ENCODE results near the gene POLA1.

The POLA1 gene

DNA sequence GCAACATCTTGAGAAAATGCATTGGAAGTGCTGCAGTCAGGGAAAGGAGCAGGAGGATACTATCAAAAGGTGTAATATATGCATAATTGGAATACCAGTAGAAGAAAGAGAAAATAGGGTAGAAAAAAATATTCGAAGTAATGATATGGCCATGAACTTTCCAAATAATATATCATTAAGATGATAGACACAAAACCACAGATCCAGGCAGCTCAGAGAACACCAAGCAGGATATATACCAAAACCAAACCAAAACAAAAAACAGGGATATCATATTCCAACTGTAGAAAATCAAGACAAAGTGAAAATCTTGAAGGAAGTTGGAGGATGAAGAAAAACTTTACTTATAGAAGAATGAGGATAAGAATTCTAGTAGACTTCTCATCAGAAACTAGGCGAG, 9.7 kb upstream of the POLA1 start:
- DNase-seq (ENCODE audit: low read depth in 3 of 3, low spot score in 1 of 3), result no peak

DNA sequence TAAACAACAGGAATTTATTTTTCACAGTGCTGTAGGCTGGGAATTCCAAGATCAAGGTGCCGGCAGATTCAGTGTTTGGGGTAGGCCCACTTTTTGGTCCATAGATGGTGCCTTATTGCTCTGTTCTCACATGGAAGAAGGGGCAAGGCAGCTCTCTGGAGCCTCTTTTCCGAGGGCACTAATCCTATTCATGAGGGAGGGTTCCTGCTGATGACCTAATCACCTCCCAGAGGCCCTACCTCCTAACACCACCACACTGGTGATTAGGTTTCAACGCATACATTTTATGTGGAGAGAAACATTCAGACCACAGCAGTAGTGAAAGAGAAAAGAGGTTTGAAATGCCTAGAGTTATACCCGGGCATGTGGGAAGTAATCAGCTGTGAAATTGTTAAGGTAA, 1.4 kb upstream of the POLA1 start:
- DNase-seq (ENCODE audit: low read depth in 3 of 3, low spot score in 1 of 3), result no peak

DNA sequence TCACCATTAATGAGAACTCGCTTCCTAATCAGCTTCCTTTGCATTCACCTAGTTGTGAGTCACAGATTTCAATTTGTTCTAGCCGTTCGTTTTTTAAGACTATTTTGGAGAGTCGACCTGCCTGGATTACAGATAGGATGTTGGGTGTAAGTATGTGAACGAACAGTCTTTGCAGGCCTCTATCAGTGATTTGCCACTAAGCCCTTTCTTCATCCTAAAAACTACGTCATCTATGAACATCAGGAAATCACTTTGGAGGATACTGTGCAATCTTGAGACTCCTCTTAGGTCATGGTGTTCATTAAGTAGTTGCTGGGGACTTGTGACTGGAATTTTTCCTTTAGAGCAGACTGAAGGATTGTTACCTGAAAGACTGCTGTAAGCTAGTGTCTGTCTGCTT, 1.1 kb downstream of the POLA1 start:
- no peak for DNase-seq (ENCODE audit: low read depth in 3 of 3, low spot score in 1 of 3)

DNA sequence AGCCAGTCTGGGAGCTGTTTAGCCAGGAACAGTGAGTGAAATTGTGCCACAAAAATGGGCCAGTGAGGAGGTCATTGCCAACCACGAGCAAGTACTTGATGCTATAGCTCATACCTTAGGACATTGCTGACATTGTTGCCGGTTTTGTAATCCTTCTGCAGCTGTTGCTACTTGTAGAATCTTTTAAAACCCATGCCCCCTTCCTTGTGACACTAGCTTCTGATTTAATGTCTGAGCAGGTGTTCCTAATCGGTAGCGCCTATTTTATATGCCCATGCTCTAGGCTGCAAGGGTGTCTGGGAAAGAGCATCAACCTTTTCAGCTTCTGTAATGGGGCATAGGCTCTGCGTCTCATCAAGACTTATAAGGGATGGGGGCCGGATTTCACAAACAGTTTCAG, 2.6 kb downstream of the POLA1 start:
- no peak for DNase-seq (ENCODE audit: low read depth in 3 of 3, low spot score in 1 of 3)

DNA sequence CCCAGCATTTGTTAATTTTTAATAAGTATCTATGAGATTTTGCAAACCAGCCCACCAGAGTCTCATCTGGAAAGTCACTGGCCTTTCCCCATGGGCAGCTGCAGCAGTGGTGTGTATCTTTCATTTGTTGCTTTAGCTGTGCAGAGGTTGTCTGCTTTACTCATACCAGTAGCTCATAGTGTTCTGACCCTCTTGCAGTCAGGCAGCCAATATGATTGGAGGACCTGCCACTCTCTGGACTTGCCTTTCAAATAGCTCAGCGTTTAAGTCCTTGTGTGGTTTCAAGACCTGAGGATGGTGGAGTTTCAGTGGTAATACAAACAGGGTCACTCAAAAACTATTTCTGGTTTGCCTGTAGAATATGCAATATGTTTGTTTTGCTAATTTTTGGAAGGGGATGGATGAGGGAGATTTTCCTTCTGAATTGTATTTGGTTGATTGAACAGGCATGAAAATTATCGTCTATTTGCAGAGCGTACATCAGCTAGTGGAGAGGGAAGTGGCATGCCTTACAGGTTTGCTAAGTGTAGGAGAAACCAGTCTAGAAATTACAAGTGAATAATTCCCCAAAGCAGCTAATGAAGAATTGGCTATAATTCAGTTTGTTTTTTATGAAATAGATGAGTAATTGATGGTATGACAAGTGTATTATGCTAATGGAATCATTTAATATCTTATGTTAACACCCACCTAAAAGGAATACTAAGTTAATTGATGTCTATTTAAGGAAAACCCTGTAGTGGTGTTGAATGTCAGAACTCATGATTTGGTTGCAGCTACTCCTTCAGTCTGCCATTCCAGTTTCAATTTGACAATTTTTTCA, 8.9 kb downstream of the POLA1 start:
- DNase-seq (ENCODE audit: low read depth in 3 of 3, low spot score in 1 of 3), result no peak

DNA sequence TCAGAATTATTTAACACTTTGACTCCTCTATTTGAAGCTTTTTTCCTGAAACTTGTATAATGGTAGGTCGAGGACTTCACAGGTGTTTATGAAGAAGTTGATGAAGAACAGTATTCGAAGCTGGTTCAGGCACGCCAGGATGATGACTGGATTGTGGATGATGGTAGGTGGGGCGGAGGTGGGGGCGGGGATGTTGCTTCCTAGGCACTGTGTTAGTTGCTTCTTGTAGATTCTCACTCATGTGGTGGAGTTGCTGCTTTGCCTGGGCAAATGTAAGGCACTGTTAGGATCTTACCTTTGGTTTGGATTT, 9.4 kb downstream of the POLA1 start:
- DNase-seq (ENCODE audit: low read depth in 3 of 3, low spot score in 1 of 3), result peak in 1 of 3 donors; percentile 1

DNA sequence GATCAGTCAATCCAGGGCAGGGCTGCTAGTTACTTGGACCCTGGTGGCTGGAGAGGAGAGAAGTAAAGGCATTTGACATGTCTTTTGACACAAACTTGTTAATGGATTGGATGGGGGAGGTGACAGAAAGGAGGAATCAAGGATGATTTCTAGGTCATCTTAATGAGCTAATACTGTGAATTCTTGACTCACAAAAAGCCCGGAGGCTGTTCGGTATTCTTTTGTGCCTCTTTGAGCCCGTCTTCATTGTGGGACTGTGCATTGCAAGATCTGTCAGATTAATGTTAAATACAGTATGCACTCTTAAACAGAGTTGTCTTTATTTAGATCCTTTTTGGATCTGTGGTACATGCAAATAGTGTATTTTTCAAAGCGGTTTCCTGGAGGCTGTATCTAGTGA, 25.1 kb downstream of the POLA1 start:
- no peak for DNase-seq (ENCODE audit: low read depth in 3 of 3, low spot score in 1 of 3)

DNA sequence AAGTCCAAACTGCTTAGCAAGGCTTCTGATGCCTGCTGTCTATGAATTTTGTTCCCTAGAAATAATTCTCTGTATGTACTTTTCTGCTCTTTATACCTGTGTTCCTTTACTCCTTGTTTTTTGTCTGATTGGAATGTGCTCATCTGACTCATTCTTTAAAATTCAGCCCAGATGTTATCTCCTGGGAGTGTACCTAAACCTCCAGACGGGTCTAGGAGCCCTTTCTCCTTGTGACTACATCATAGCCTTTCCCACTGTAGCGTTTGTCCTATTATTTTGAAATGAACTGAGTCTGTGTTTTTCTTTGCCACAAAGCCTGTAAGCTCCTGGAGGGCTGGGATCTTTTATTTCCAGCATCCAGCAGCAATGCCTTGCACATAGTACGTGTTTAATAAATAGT, 26.3 kb downstream of the POLA1 start:
- DNase-seq (ENCODE audit: low read depth in 3 of 3, low spot score in 1 of 3), result no peak

DNA sequence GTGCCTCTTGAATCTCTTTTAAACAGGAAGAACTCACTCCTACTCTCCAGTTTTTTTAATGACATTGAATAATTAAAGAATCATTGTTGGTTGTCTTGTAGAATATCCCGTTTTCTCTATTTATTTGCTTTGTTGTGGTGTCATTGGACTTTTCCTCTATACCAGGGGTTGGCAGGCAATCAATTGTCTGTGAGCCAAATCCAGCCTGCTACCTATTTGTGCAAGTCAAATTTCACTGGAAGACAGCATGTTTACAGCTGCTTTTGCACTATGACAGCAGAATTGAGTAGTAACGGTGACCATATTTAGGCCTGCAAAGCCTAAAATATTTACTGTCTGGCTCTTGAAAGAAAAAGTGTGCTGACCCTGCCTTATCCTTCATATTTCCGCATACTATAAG, 34.8 kb downstream of the POLA1 start:
- DNase-seq (ENCODE audit: low read depth in 3 of 3, low spot score in 1 of 3), result no peak

DNA sequence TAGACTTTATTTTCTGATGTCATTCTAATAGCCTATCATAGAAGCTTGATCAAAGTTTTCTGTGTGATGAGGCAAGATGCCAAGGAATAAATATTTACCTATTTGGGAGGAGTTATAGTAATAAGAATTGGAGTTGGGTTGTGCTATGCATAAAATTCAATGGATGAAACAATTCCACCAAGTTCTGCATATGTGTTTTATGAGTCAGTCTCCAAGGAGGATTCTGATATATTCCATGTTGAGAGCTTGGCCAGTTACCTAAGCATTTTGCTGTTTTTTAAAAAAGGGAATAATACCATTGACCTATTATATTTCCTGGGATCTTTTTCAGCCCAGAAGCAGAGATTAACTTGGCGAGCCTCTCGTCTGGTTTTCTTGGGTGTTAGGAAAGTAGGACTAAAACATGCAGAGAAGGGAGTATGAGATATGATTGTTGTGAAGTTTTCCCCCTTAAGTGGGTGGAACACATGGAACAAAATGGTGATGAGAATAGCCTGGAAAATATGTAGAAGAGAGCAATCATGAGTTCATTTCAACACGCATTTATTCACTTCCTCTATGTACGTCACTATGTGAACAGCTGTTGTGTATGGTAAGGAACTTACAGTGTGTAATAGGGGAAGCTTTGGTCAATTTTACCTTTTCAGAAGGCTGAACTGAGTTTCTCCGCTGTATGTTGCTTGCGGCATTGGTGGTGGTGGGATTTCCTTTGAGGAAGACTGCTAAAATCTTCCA, 39.2 kb downstream of the POLA1 start:
- no peak for DNase-seq (ENCODE audit: low read depth in 3 of 3, low spot score in 1 of 3)

DNA sequence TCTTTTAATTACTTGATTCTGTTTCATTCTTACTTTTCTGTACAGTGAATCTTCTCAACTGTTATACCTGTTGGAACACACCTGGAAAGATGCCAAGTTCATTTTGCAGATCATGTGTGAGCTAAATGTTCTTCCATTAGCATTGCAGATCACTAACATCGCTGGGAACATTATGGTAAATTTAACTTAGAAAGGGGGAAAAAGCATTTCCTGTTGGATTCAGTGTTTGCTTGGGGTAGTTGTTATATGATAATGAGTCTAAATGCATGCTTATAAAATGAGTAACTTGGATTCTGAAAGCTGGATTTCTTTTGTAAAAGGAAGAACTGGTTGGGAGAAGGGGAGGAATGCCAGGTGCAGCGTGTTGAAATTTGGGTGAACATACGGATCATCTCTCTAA, 47.6 kb downstream of the POLA1 start:
- DNase-seq (ENCODE audit: low read depth in 3 of 3, low spot score in 1 of 3), result no peak

DNA sequence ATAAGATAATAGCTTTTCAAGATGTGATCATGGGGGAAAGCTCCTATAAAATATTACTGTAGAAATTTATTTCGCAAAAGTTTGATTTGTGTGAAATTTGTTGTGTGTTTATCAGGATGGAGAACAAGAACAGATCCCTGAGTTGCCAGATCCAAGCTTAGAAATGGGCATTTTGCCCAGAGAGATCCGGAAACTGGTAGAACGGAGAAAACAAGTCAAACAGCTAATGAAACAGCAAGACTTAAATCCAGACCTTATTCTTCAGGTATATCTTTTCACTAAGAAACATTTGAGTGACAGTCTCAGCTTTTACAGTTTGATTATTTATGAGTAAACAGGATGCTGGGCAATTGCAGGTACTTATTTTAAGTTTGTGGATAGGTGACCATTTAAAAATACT, 54.5 kb downstream of the POLA1 start:
- no peak for DNase-seq (ENCODE audit: low read depth in 3 of 3, low spot score in 1 of 3)

DNA sequence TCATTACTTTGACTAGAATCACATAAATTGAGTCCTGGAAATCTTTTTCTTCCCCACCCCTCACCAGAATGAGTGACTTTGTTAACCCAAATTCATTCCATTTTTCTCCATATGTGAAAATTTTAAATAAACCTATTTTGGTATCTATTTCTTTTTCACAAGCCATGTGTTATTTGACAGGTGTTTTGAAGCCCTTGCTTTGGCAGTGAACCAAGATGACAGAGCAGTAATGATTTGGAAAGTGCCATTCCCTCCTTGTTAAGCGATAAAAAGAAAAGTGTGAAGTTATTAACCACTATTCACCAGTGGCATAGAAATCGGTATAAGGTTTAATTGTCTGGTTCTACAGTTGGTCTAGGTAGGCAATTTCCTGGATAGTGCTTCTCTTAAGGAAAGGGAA, 66.1 kb downstream of the POLA1 start:
- no peak for DNase-seq (ENCODE audit: low read depth in 3 of 3, low spot score in 1 of 3)

DNA sequence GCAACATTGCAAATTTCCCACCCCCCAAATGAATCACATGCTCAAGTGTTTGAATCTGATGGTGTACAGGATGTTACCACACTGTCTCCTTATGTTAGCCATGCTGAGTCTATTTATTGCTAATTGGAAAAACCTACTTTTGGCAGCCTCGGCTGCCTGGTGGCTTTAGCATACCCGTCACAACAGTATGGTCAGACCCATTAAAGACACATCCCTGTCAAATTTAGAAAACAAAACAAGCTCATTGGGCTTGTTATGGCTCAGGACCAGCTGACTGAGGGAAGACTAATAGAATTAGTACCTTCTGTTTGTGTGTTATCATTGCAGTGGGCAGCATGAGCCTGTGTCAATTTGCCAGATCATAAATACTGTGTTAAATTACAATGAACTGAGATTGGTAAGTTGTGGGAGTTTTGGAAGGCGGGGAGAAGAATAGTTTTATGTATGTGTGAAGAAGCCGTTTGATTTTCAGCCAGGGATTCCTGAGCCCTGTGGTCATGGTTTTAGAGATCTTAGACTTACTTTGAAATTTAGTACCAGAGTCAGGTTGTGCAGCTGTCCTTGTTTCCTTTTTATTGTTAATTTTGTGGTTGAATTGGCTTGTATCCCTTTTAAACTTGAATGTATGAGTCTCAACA, 66.8 kb downstream of the POLA1 start:
- DNase-seq (ENCODE audit: low read depth in 3 of 3, low spot score in 1 of 3), result no peak

DNA sequence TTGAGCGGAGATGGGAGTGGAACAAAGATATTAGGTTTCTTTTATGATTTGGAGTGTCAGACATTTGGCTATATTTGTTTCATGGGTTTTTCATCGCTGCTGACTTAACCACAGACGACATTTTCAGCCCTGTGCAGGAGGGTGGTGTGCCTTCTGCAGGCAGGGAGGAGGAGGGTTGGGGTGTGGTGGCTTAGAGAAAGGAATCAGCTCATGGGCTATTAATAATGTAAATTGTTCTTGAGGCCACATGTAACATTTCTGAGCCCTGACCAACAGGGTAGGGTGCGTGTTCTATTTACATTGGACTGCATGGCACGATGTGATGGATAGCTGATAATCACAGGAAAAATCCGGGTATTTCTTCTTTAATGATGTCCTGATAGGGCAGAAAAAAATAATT, 67.6 kb downstream of the POLA1 start:
- no peak for DNase-seq (ENCODE audit: low read depth in 3 of 3, low spot score in 1 of 3)

DNA sequence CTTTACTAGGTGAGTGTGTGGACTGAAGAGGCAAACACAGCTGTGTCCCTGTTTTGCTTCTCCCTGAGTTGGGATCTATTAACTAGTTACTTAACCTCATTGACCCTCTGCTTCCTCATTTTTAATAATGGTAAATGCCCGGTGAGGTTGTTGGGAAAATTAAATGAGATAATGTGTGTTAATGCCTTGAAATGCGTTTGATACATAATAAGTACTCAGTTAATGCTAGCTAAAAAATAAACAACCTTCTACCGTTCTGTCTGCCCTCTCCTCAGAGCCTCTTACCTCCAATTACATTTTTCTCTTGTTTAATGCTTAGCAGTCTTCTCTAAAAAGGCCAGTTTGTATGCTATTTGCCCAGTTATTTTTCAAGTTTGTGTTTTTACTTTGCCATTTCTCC, 70.3 kb downstream of the POLA1 start:
- DNase-seq (ENCODE audit: low read depth in 3 of 3, low spot score in 1 of 3), result no peak

DNA sequence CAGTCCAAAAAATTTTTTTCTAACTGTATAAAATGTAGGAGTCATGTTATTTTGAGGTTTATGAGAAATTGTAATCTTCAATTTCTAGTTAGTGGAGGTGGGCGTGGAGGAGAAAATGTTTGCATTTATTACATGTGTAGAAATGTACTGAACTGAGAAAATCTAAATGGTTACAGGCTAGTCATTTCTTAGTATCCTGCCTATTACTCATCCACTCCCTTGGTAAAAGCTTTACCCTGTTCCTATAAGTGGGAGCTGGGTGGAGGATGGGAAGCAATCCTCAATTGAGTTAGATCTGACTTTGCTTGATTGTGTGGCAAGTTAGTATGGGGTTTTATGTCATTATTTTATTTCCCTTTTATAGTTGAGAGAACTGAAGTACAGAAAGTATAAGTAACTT, 73.8 kb downstream of the POLA1 start:
- DNase-seq (ENCODE audit: low read depth in 3 of 3, low spot score in 1 of 3), result no peak

DNA sequence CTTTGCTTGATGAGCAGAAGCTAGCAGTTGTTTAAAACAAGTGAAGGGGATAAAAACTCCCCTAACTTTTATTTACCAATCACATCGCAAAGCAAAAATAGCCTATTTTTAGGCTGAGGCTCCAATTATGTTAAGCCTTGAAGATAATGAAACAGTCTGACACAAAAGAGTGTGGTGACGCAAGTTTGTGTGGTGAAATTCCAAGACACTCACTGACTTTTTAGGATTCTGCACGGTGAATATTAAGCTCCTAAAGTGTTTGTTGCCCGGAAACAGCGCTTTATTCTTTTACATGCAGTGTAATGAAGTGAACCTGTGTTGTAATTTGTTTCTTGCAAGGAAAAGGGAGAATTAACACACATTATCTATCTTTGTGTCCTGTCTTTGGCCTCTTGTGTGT, 74.8 kb downstream of the POLA1 start:
- no peak for DNase-seq (ENCODE audit: low read depth in 3 of 3, low spot score in 1 of 3)

DNA sequence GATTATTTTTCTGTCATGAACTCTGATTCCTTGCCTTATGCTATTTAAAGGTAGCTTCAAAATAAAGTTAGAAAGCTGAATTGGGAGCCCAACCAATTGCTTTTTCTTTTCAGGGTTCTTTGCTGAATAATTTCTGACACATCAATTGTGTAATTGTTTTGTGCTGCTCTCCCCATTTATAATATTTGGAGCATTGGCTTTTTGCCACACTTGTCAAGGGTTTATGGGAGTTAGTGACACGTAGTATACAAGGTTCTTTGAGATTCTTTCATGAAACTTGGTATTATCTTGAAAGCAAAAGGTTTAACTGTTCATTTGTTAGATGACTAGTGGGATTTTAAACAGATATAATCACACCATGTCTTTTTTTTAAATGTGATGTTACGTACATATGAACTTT, 80.9 kb downstream of the POLA1 start:
- no peak for DNase-seq (ENCODE audit: low read depth in 3 of 3, low spot score in 1 of 3)

DNA sequence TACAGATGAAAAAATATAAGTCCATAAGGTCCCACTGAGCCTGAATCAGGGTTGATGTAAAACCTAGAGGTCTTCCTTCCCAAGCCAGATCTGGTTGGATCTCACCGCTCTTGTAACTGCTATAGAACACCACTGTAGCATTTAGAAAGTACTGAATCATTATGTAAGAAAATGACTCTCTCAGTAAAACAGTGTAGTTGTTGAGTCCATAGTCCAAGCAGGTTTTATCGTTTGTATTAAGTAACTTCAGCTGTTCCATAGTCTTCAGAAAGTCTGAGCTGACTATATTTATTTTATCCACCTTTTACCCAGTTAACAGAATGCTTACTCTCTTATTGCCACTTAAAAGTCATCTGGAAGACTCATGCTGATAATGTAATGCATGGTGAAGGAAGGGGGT, 82.2 kb downstream of the POLA1 start:
- DNase-seq (ENCODE audit: low read depth in 3 of 3, low spot score in 1 of 3), result no peak

DNA sequence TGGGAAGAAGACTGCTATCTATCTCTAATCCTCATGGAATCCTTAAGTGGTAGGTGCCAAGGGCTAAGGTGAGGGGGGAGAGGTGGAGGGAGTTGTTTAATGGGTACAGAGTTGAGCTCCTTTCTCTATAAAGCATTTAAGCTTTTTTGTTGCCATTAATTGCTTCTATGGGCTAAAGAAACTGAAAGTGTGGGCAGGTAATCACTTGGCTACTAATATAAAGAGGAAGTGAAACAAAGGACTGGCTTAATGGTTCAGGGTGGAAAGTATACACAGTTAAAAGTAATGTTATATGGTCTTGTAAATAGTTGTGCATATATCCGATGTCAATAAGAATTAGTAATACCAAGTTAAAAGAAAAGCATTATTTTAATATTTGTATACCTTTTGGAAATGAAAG, 83.9 kb downstream of the POLA1 start:
- no peak for DNase-seq (ENCODE audit: low read depth in 3 of 3, low spot score in 1 of 3)

DNA sequence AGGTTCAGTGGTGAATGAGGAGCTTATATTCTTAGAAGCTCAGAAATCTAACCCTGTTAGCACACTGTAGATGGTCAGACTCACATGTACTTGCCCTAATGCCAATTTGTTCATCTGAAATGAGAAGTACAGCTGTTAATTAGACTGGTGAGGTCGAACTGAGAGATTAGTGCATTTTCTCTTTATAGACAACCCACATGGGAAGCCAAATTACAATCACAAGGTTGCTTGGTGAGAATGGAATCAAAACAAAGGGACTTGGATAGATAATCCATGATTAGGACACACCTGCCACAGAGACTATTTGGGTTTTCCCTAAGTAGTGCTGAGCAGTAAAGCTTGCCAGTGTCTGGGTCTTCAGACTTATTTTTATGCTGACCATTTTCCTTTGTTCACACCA, 88.3 kb downstream of the POLA1 start:
- no peak for DNase-seq (ENCODE audit: low read depth in 3 of 3, low spot score in 1 of 3)

DNA sequence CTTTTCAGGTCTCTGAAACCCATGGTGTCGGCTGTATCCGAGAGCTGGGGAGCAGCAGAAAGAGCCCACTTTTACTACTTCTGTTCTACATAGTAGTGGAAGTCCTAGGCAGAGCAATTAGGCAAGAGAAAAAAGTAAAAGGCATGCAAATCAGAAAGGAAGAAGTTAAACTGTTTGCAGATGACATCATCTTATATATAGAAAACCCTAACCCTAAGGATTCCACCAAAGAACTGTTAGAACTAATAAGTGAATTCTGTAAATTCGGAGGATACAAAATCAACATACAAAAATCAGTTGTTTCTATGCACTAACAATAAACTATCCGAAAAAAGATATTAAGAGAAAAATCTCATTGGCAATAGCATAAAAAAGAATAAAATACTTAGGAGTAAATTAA, 95.3 kb downstream of the POLA1 start:
- DNase-seq (ENCODE audit: low read depth in 3 of 3, low spot score in 1 of 3), result no peak

All from stimulated activated CD4-positive, alpha-beta T cell treated with anti-CD3 and anti-CD28 coated beads, TNF-alpha, amount 100 ng/mL, for 1 hour (primary cell).